Left renal pelvis (tissue), 4 donors: Measurements from ENCODE around the gene PIAS1. TPM values are rescaled to one million over a fixed set of nuclear protein-coding genes. Genes with fewer than 3 reads are reported as not detected.
A peak's percentile ranks its signal among the peaks of the same experiment; 100 is the strongest.
"Not testable (repeated sequence)": the region's sequence is repeated elsewhere in the genome, so short reads cannot be mapped to it uniquely, and the experiment has no call there.

Source experiments
- DNase-seq, 4 donors: peaks; one replicate each; pipeline ENCODE4 v3.0.0-alpha.2; 2013; ENCODE audit warnings: low read depth in 4 of 4, low spot score in 3 of 4
- polyA plus RNA-seq, 4 donors: library from polyadenylated mRNA; unstranded; fragments of 120-200 nt; gene quantifications; one replicate each; pipeline ENCODE4 v1.2.1, GENCODE V29; 2013; ENCODE audit not compliant: insufficient read length in 4 of 4

The PIAS1 gene
- polyA plus RNA-seq, 4 donors: 39.4 to 52.0 (median 44.9) TPM

GRCh38 chr15:68229386-68230156 lies 175.5 kb downstream of the PIAS1 start, which contains the start of gene CLN6:
CLN6 (minus strand) TSS chr15:68229728; CDS start chr15:68229584, 144 bp downstream.
- DNase-seq: peak in 3 of 4 donors; percentile 61 to 73 (median 66)

DNA sequence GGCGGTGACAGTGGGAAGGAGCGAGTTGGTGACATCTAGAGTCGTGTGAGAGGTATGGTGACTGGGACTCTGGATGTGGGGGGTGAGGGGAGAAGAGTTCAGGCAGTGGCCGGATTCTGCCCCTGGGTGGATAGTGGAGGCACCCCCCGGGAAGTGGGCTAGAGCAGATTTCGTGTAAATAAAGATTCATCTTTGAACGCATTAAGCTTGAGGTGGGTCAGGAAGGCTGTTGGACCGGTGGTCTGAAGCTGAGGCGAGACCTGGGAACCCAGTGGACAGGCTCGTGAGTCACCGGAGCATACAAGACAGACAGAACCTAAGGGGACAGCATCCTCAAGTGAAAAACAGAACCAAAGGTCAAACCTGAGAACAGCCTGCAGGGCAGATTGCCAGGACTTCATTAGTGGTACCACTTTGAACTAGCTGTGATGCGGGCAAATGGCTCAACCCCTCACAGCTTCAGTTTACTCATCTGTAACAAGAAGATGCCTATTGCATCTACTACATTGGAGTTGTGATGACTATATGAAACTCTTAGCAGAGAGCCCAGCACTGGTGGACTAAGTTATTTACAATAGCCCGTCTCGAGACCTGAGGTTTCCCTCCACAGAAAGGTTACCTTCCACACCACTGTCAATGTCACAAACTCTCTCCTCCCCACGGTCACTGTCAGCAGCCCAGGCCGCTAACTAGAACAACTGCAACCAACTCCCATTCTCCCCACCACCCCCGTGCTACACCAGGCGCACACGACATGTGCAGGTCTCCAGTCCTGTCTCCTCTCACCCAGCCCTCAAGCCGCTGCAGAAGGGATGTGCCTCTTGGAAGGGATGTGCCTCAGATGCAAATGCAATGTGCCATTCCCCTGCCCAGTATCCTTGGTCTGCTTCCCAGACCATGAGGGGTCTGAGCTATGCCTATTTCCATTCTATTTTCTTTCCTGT lies 176.3 kb downstream of the PIAS1 start:
- DNase-seq: no peak

DNA sequence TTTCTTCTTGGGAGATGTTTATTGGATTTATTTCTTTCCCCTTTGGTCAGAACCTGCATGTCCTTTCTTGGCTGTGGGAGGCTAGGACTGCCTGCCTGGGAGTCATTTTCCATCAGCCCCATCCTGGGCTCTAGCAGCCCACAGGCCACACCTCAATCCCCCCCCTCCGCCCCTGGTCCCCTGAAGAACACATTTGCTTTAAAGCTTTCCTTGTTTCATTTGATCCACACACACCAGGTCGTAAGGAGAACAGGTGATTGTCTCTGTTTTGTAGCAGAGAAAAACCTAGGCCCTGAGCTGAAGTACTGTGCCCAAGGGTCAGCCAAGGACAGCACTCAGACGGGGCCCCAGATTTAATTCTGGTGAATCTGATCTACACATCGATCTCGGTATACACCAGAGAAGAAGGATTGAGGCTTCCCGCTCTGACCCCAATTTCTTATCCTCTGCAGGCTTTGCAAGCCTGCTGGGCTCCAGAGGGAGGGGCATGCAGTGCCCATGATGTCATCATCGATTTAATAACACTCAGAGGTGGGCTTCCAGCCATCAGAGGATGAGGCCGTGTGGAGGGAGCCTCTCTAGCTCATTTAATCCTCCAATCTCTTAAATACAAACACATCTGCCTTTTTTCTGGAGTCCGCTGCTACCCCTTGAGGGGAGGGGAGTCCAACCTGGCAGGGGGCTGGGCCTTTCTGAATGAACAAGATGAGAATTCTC lies 177.1 kb downstream of the PIAS1 start:
- DNase-seq: no peak

DNA sequence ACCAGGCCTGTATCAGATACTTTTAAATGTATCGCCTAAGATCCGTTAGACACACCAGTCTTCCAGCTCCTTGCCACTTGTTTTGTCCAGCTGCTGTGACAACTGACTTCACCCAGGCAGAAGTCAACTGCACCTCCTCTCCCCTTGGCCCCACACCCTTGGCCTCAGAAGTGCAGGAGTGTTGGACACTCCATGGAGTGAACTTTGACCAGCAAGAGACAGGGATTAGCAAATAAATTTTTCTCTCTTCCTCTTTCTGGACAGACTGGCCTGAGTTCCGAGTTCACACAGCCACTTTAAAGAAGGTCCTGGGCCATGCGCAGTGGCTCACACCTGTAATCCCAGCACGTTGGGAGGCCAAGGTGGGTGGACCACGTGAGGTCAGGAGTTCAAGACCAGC lies 178.3 kb downstream of the PIAS1 start:
- DNase-seq: no peak

DNA sequence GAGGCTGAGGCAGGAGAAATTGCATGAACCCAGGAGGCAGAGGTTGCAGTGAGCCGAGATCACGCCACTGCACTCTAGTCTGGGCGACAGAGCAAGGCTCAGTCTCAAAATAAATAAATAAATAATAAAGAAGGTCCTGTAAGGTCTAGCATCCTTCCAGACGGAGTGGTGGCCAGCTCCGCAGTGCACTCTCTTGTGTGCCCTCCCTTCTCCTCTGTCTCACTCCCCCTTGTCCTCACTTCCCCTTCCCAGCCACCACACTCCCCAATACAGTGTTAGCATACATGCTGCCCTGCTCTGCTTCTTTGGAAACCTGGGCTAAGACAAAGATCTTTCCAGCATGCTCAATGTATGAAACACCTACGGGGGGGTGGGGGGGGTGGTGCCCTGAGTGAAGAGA lies 178.8 kb downstream of the PIAS1 start:
- DNase-seq: no peak

DNA sequence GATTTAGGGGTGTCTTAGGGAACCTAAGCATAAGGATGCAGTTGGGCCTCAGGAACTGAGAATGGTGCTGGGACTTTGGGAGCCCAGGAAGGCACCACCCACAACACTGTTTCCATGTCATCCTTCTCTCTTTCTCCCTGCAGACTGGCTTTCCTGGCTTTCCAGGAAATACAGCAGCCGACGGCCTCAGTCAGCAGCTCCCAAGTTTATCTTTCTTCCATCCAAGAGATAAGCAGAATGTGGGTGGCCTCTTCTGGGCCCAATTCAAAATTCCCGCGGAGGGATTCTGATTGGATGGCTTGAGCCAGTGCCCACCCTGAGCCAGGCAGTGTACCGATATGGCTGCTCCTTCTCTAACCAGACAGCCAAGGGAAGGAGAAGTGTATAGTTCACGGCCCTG lies 179.9 kb downstream of the PIAS1 start:
- no peak for DNase-seq

DNA sequence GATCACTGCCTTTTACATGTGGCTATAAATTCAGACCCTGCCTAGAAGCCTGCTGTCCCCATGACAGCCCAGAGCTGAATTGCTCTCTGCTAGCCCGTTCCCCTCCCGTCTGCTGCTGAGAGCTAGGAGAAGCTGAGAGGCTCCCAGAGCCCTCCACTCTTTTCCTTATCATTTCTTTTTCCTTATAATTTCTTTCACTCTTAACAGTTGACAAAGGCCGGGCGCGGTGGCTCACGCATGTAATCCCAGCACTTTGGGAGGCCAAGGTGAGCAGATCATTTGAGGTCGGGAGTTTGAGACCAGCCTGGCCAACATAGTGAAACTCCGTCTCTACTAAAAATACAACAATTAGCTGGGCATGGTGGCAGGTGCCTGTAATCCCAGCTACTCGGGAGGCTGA lies 180.4 kb downstream of the PIAS1 start:
- DNase-seq: not testable (repeated sequence)

DNA sequence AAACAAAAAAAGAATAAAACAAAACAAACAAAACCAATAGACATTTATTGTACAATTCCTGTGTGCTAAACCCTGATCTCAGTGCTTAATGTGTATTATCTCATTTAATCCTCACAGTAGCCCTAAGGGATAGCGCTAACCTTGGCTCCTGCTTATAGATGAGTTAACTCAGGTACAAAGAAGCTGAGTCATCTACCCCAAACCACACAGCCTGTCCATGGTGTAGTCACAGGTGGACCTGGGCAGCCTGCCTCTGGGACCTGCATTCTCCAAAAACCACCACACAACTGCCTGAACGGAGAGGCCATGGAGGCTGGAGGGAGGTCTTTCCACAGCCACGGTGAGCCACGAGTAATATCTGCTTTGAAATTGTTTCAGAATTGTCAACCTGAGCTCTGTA lies 180.9 kb downstream of the PIAS1 start:
- no peak for DNase-seq

- no peak for DNase-seq
These were observed 184.9 kb downstream of the PIAS1 start for GRCh38 chr15:68239025-68239424.

DNA sequence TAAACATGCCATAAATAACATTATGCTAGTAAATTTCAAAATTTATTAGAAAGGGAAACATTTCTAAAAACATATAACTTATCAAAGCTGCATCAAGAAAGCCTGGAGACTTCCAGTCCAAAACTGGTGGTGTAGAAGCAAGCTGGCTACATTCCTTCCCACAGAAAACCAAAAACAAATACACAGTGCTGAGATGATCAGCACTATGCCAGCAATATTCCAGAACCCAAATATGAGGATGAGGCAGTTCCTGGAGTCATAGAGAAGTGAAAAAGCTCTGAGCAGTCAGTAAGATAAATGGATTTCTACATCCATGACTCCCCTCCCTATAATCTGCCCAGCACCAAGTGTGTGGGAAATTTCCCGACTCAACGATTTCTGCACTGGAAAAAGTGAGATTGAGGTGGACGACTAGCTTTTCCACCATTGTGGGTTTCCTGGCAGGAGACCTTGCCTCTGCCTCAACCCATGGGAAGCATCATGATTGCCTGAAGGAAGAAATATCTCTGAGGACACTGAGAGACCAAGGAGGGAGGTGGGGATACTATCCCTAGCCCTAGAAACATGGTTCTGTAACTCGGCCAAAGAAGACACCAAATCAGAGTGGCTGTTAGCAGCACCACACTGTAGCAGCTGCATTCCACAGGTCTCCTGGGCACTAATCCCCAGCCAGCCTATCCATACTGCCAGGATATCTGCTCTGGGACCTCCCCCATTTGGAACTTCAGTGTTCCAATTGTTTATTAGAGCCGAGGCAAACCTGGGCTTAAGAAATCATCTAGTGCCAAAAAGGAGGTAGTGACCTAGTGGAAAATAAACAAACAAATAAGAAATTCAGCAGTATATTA lies 187.2 kb downstream of the PIAS1 start:
- no peak for DNase-seq

Other genes starting within 250 kb of the PIAS1 start
- under 1 TPM; 0.24 to 0.56 (median 0.42) TPM for gene SKOR1, start 228.8 kb upstream of the PIAS1 start, polyA plus RNA-seq
- not detected for gene RNU6-1, start 214.3 kb upstream of the PIAS1 start, polyA plus RNA-seq
- 10 to 100 TPM; 12.8 to 40.6 (median 30.3) TPM for gene CALML4, start 151.0 kb downstream of the PIAS1 start, polyA plus RNA-seq
- 10 to 100 TPM; 17.9 to 46.4 (median 33.8) TPM for gene CLN6, start 175.4 kb downstream of the PIAS1 start, polyA plus RNA-seq
- 10 to 100 TPM; 53.4 to 69.8 (median 58.3) TPM for gene FEM1B, start 223.4 kb downstream of the PIAS1 start, polyA plus RNA-seq